Fibroblast of gingiva (primary cell): ENCODE measurements around the gene EEF2KMT.
"Not testable (repeated sequence)": the region's sequence is repeated elsewhere in the genome, so short reads cannot be mapped to it uniquely, and the experiment has no call there.

ENCODE experiments used
- DNase-seq: peaks from one replicate; pipeline ENCODE4 v3.0.0-alpha.2; 2011; ENCODE audit warnings: low read depth

Gene EEF2KMT, protein sequence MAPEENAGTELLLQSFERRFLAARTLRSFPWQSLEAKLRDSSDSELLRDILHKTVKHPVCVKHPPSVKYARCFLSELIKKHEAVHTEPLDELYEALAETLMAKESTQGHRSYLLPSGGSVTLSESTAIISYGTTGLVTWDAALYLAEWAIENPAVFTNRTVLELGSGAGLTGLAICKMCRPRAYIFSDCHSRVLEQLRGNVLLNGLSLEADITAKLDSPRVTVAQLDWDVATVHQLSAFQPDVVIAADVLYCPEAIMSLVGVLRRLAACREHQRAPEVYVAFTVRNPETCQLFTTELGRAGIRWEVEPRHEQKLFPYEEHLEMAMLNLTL

DNA sequence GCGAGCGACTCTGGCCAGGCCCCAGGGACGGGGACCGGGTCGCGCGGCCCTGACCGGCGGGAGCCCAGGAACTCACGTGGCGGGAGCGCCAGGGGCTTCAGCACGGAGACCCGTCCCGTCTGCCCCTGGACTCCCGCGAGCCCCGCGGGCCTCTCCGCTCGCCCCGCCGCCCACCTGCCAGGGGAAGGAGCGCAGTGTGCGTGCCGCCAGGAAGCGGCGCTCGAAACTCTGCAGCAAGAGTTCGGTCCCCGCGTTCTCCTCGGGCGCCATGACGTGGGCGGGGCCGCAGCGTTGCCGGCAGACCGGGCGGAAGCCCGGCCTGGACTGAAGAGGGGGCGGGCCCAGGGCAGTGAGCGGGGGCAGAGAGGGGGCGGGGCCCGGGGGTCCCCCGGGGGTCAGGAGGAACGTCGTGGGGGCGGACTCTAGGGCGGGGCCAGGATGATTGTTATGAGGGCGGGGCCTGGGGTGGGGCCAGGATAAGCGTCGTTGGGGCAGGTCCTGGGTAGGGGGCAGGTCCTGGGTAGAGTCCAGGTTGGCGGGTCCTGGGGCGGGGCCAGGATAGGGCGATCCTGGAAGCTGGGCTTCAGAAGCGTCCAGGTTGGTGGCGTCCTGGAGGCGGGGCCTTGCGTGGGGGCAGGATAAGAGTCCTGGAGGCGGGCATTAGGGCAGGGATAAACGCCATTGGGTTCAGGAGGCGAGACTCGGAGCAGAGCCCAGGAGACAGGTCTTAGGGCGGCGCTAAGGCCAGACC lies at the start of gene EEF2KMT:
EEF2KMT (minus strand) TSS at position 326 of the 751 bp plus-strand sequence; CDS start at position 270, 56 bp downstream.
- peak; percentile 100 for DNase-seq

DNA sequence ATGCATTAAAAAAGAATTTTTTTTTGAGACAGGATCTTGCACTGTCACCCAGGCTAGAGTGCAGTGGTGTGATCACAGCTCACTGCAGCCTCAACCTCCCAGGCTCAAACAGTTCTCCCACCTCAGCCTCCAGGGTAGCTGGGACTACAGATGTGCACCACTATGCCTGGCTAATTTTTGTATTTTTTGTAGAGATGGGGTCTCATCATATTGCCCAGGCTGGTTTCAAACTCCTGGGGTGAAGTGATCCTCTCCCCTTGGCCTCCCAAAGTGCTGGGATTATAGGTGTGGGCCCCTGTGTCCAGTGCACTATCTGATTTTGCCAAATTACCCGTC lies 47.0 kb upstream of the EEF2KMT start:
- not testable (repeated sequence) for DNase-seq

GRCh38 chr16:5143761-5144620 lies 46.4 kb upstream of the EEF2KMT start:
- DNase-seq: no peak

GRCh38 chr16:5140151-5140550 lies 42.6 kb upstream of the EEF2KMT start:
- DNase-seq: not testable (repeated sequence)

GRCh38 chr16:5134739-5135452 lies 37.3 kb upstream of the EEF2KMT start:
- DNase-seq: not testable (repeated sequence)

GRCh38 chr16:5132915-5133600 lies 35.5 kb upstream of the EEF2KMT start:
- not testable (repeated sequence) for DNase-seq

DNA sequence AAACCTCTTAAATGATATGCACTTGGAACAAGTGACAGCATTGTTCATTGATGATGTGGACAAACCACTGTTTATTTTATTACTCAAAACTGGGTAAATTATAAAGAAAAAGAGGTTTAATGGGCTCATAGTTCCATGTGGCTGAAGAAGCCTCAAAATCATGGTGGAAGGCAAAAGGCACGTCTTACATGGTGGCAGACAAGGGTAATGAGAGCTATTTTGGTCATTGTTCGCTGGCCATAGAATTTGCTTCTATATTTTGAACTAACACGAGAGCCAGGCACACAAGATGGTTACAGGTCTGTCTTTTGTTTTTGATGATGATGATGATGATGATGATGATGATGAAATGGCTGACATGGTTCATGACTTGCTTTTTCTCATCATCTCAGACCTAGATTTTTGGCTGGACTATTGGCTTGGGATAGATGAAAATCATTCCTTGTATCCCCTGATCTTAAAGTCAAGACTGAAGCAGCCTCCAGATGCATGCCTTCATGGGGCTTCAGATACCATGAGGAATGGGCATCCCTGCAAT lies 33.9 kb upstream of the EEF2KMT start:
- not testable (repeated sequence) for DNase-seq

- not testable (repeated sequence) for DNase-seq
These were observed 19.9 kb upstream of the EEF2KMT start for GRCh38 chr16:5117300-5118087.

- not testable (repeated sequence) for DNase-seq
These were observed 19.2 kb upstream of the EEF2KMT start for GRCh38 chr16:5116780-5117295.

GRCh38 chr16:5110933-5111332 lies 13.3 kb upstream of the EEF2KMT start:
- not testable (repeated sequence) for DNase-seq

DNA sequence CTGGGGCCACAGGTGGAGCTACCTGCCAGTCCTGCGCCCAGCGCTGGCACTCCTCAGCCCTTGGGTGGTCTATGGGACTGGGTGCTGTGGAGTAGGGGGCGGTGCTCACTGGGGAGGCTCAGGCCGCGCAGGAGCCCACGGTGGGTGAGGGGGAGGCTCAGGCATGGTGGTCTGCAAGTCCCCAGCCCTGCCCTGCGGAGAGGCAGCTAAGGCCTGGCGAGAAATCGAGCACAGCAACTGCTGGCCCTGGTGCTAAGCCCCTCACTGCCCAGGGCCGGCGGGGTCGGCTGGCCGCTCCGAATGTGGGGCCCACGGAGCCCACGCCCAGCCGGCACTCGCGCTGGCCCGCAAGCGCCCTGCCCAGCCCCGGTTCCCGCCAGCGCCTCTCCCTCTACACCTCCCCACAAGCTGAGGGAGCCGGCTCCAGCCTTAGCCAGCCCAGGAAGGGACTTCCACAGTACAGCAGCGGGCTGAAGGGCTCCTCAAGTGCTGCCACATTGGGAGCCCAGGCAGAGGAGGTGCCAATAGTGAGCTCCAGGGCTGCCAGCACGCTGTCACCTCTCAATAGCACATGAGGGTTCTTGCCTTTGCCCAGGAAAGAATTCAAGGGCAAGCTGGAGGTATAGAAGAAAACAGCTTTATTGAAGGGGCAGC lies 11.0 kb upstream of the EEF2KMT start:
- no peak for DNase-seq

DNA sequence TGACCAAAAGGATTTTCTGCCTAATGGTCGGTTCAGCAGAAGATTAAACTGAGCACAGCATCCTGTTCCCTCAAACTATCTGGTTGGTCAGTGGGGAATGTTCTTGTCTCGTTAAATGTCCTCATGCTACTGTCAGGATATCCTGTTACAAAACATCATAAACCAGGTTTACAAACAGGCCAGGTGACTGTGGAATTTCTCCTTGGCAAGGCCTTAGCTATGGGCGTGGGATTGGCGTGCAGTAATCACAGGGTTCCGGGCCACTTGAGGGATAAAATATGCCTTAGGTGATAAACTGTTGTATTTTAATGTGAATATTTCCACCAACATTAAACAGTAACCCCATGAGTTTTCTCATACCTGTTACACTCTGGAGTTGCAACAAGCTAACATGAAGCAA lies 7.4 kb upstream of the EEF2KMT start:
- not testable (repeated sequence) for DNase-seq

DNA sequence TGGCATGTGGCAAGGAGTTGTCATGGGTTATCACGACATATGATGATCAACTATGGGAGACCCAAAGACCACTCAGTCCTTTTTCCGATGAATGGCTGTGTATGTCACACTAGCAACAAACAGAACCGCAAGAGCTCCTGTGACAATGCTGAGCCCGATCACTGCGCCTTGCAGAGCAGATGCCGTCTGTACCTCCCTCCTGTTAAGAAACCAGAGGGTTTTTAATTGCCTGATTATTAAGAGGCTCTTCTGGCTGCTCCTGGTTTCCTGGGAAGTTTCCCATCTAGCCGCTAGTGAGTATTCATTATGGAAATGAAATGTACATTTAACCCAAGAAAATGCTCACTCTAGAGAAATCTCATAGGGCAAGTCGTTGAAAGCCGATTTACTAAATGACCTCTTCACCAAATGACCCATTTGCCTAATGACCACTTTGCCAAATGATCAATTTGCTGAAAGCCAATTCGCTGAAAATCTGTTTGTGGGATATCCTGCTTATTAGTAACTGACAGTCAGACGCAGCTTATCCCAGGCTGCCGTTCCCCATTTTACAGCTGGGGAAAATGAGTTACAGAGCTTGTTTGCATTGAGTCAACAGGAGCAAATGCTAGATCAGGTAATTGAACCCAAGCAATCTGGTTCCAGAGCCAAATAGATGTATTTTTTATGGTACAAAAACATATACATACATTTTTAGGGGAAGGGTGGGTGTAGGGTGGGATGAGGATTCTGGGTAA lies 5.9 kb upstream of the EEF2KMT start:
- not testable (repeated sequence) for DNase-seq

DNA sequence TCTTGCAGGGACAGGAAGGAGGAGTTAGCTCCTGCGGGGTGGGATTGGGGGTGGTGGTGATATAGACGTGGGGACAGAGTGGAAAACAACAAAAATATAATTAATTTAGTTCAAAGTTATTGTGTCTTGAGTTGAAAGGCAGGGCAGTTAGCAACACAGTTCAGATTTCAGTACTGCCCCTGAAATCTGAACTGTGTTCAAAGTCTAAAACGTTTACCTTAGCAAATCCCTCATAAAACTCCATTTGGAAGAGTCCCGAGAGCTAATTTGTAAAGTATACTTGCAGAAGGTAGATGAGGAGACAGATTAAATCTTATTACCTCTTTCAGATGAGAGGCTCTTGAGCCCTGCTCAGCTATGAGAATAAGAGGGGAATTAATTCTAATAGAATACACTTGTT lies 1.6 kb upstream of the EEF2KMT start:
- DNase-seq: not testable (repeated sequence)

GRCh38 chr16:5098221-5099159 lies 895 bp upstream of the EEF2KMT start:
- DNase-seq: peak; percentile 65

DNA sequence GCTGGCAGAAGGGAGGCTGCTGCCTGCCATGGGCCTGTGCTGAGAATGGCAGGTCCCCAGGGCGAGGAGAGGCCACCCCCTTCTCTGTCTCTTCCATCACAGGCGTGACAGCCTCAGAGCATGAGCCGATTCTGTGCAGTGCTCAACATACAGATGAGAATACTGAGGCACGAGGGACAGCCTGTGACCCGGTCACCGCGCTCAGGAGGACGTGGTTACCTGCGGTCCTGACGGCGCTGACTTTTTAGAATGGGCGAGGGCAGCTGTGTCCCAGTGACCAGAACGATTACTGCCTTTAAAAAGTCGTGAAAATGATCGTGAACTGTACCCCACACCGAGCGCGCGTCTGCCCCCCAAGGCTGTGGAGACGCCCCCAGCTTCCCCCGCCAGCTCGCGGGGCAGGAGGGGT lies 530 bp downstream of the EEF2KMT start:
- DNase-seq: not testable (repeated sequence)

GRCh38 chr16:5096437-5097060 lies 1.0 kb downstream of the EEF2KMT start:
- not testable (repeated sequence) for DNase-seq
